ENCODE results near the gene PDYN.

The PDYN gene

GRCh38 chr20:1971893-1972586 is 21.8 kb downstream of the PDYN start:
- Mint-ChIP-seq H3K4me1 (no peaks in the 10 kb centered on the region), H3K4me3 (no peak overlapping the region), H3K9me3 (no peaks in the 10 kb centered on the region), H3K27ac (no peak overlapping the region), H3K27me3 (peaks cover 3% of the 10 kb centered on the region), H3K36me3 (no peaks in the 10 kb centered on the region)

- H3K4me1 Mint-ChIP-seq, result peaks cover 11% of the 10 kb centered on the region
- H3K4me3 Mint-ChIP-seq, result no peak overlapping the region
- peaks cover 9% of the 10 kb centered on the region for H3K27me3 Mint-ChIP-seq
- no peaks in the 10 kb centered on the region for H3K36me3 Mint-ChIP-seq
- H3K27ac Mint-ChIP-seq, result no peak overlapping the region
- H3K9me3 Mint-ChIP-seq, result no peaks in the 10 kb centered on the region
These were observed 24.9 kb downstream of the PDYN start for GRCh38 chr20:1968964-1969363.

DNA sequence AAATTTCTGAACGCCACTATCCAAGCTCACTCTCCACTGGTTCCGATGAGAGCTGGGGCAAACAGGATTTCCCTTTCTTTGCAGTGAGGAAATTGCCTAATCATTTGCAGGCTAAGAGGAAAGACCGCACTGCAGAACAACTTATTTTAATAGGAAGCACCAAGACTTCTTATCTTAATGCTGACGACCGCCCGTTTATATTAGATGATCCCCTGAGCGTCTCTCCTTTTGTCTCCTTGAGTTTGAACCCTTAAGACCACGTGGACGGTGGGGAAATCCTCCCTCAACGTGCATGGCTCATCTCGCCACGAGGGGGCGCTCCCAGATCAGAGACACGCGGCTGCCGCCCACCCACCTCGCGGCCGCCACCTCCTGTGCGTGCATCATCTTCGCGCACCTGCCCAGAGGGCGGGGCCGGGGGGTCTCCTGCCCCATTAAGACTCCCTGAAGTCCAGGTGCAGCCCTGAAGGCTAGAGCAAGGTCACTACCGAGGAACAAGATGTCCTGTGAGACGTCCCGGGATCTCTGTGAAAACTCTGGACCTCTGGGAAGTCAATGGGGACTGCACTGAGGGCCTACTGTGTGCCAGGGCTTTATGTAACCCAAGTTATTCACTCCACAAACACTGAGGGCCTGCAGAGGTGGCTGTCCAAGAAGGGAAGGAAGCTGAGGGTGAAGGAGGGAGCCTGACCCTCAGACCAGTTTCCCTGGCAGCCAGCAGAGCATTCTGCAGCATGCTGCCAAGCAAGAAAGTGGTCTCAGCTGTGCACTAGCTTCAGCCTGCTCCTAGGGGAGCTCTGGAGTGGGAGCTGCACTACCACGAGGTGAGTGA is 28.1 kb downstream of the PDYN start:
- Mint-ChIP-seq H3K4me3 (peak overlapping the region; percentile 79), H3K9me3 (no peaks in the 10 kb centered on the region), H3K27me3 (peaks cover 17% of the 10 kb centered on the region)

GRCh38 chr20:1964659-1965405 is 29.0 kb downstream of the PDYN start:
- Mint-ChIP-seq H3K4me1 (peaks cover 11% of the 10 kb centered on the region), H3K27ac (peak overlapping the region; percentile 85), H3K4me3 (peak overlapping the region; percentile 79), H3K27me3 (peaks cover 19% of the 10 kb centered on the region), H3K9me3 (no peaks in the 10 kb centered on the region), H3K36me3 (no peaks in the 10 kb centered on the region)

More for the DNA sequence above, 28.1 kb downstream of the PDYN start:
- Mint-ChIP-seq H3K4me1 (peaks cover 11% of the 10 kb centered on the region), H3K27ac (peak overlapping the region; percentile 85), H3K36me3 (no peaks in the 10 kb centered on the region)

GRCh38 chr20:1964061-1964460 is 29.8 kb downstream of the PDYN start:
- Mint-ChIP-seq H3K36me3 (no peaks in the 10 kb centered on the region), H3K4me3 (no peak overlapping the region), H3K27me3 (peaks cover 20% of the 10 kb centered on the region), H3K9me3 (no peaks in the 10 kb centered on the region), H3K27ac (no peak overlapping the region), H3K4me1 (peaks cover 11% of the 10 kb centered on the region)

GRCh38 chr20:1961374-1961773 is 32.5 kb downstream of the PDYN start:
- Mint-ChIP-seq H3K4me1 (peaks cover 11% of the 10 kb centered on the region), H3K27ac (no peak overlapping the region), H3K36me3 (no peaks in the 10 kb centered on the region)

DNA sequence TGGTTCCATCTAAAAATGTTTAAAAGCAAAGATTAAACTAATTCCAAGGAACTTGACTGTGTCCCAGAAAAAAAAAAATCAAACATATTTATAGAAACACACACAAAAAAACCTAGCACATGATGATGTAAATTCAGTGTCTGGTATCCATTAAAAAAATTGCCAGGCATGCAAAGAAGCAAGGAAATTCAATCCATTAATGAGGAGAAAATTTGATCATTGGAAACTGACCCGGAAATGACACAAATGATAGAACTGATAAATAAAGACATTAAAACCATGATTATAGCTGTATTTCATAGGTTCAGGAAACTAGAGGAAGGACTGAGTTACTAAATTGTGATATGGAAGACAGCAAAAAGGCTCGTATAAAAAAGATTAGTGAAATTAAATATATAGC is 34.7 kb downstream of the PDYN start:
- H3K9me3 Mint-ChIP-seq, result no peaks in the 10 kb centered on the region
- no peak overlapping the region for H3K4me3 Mint-ChIP-seq
- H3K4me1 Mint-ChIP-seq, result no peaks in the 10 kb centered on the region
- peaks cover 23% of the 10 kb centered on the region for H3K27me3 Mint-ChIP-seq
- H3K36me3 Mint-ChIP-seq, result no peaks in the 10 kb centered on the region
- H3K27ac Mint-ChIP-seq, result no peak overlapping the region

More at GRCh38 chr20:1961374-1961773, 32.5 kb downstream of the PDYN start:
- Mint-ChIP-seq H3K4me3 (no peak overlapping the region), H3K9me3 (no peaks in the 10 kb centered on the region), H3K27me3 (peaks cover 24% of the 10 kb centered on the region)

DNA sequence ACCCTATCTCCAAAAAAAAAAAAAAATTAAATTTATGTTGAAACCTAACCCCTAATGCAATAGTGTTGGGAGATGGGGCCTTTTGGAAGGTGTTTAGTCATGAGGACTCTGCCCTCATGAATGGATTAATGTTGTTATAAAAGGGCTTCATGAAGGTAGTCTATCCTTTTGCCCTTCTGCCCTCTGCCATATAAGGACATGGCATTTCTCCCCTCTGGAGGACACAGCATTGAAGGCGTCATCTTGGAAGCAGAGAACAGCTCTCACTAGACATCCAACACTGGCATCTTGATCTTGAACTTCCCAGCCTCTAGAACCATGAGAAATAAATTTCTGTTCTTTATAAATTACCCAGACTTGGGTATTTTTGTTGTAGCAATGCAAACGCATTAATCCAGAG is 35.4 kb downstream of the PDYN start:
- Mint-ChIP-seq H3K36me3 (no peaks in the 10 kb centered on the region), H3K9me3 (no peaks in the 10 kb centered on the region), H3K27me3 (peaks cover 24% of the 10 kb centered on the region), H3K4me1 (no peaks in the 10 kb centered on the region), H3K4me3 (no peak overlapping the region), H3K27ac (no peak overlapping the region)

- H3K27me3 Mint-ChIP-seq, result peaks cover 15% of the 10 kb centered on the region
- no peak overlapping the region for H3K27ac Mint-ChIP-seq
- no peaks in the 10 kb centered on the region for H3K4me1 Mint-ChIP-seq
- no peak overlapping the region for H3K4me3 Mint-ChIP-seq
- no peaks in the 10 kb centered on the region for H3K36me3 Mint-ChIP-seq
- no peaks in the 10 kb centered on the region for H3K9me3 Mint-ChIP-seq
These were observed 38.6 kb downstream of the PDYN start for GRCh38 chr20:1955217-1955616.

- H3K4me1 Mint-ChIP-seq, result no peaks in the 10 kb centered on the region
- no peak overlapping the region for H3K27ac Mint-ChIP-seq
- H3K4me3 Mint-ChIP-seq, result no peak overlapping the region
- H3K36me3 Mint-ChIP-seq, result no peaks in the 10 kb centered on the region
- H3K9me3 Mint-ChIP-seq, result no peaks in the 10 kb centered on the region
- H3K27me3 Mint-ChIP-seq, result peaks cover 16% of the 10 kb centered on the region
These were observed 40.2 kb downstream of the PDYN start for GRCh38 chr20:1953621-1954020.

GRCh38 chr20:1952737-1953530 is 40.9 kb downstream of the PDYN start:
- Mint-ChIP-seq H3K9me3 (no peaks in the 10 kb centered on the region), H3K27ac (no peak overlapping the region), H3K4me3 (no peak overlapping the region), H3K27me3 (peaks cover 18% of the 10 kb centered on the region), H3K4me1 (no peaks in the 10 kb centered on the region), H3K36me3 (no peaks in the 10 kb centered on the region)

- Mint-ChIP-seq H3K36me3 (no peaks in the 10 kb centered on the region), H3K4me3 (no peak overlapping the region), H3K27ac (no peak overlapping the region)
These were observed 42.3 kb downstream of the PDYN start for GRCh38 chr20:1951436-1952115.

DNA sequence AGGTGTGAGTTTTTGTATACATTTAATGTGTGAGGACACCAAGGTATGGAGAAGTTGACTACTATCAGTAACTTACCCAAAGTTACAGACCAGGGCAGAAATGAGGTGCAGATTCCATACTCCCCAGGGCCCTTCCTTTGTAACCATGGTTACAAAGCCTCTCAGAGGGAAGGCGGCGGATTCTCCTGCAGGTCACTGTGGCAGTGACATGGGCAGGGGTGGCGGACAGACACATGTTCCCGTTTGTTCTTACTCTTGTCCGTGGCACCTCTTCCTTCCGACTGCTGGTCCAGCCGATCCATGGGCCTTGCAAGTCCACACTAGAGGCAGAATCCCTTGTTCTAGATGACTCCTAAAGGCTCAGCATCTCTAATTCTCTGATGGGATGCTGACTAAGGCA is 43.0 kb downstream of the PDYN start:
- H3K4me1 Mint-ChIP-seq, result peaks cover 4% of the 10 kb centered on the region
- no peak overlapping the region for H3K4me3 Mint-ChIP-seq
- H3K36me3 Mint-ChIP-seq, result no peaks in the 10 kb centered on the region
- no peaks in the 10 kb centered on the region for H3K9me3 Mint-ChIP-seq
- H3K27me3 Mint-ChIP-seq, result peaks cover 23% of the 10 kb centered on the region
- H3K27ac Mint-ChIP-seq, result no peak overlapping the region

More at GRCh38 chr20:1951436-1952115, 42.3 kb downstream of the PDYN start:
- Mint-ChIP-seq H3K9me3 (no peaks in the 10 kb centered on the region), H3K27me3 (peaks cover 22% of the 10 kb centered on the region), H3K4me1 (peaks cover 4% of the 10 kb centered on the region)

DNA sequence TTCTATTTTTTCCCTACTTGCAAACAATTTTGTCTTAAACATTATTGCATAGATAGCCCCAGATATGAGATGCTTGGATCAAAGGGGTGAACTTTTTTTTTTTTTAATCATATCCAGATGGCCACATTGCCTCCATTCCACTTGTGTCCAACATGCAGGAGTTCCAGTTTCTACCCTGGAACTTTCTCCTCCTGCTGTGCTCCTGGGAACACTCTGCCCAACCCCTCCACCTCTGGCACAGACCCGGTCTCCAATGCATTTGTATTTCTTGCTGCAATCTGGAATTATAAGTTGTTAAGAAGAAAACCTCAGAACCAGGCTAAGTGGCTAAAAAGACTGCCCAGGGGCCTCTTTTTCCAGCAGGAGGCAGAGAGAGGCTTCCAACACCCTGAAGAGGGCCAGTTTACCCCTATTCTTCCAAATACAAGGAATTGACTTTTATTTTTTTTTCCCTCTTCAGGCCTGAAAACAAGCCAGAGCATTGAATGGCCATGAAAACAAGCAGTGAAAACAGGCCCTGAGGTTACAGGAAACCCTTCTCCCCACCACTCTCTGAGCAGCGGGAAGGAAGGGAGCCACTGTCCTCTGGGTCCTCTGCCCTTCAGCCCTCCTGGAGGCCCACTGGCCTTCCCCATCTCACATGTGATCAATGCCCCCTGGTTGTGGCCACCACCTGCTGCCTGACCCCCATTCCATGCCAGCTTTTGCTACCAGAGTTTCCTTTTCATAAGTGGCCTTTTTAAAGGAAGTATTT is 44.3 kb downstream of the PDYN start:
- no peak overlapping the region for H3K4me3 Mint-ChIP-seq
- no peaks in the 10 kb centered on the region for H3K36me3 Mint-ChIP-seq
- H3K9me3 Mint-ChIP-seq, result no peaks in the 10 kb centered on the region
- H3K27me3 Mint-ChIP-seq, result peaks cover 24% of the 10 kb centered on the region
- peaks cover 4% of the 10 kb centered on the region for H3K4me1 Mint-ChIP-seq
- H3K27ac Mint-ChIP-seq, result no peak overlapping the region
